ENCODE results near the gene LY6G5C.

DNA sequence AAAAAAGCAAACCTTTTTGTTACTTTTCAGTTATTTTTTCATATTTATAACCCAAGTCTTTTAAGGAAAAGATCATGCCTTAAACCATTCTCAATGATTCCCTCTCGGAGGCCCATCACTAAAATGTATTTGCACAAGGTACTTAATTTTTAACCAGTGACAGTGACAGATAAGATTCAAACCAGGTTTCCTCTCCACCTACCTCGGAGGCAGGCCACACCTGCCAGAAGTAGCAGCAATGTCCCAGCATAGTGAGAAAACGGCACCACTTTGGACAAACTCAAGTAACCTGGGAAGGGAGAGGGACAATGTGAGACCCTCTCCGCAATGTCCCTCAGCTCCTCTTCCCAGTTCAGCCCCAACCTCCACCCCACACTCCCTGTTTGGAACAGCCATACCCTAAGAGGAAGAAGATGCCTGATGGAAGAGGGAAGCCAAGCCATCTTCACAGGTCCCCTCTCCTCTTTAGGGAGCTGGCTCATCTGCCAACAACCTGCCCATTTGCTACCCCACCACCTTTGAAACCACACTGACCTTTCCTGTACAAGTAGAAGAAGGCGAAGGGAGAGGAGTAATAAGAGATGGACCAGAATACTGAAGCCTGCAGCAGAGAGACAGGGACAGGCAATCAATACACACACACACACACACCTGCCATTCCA is 20.0 kb upstream of the LY6G5C start:
- TF ChIP-seq, protein P1, sequence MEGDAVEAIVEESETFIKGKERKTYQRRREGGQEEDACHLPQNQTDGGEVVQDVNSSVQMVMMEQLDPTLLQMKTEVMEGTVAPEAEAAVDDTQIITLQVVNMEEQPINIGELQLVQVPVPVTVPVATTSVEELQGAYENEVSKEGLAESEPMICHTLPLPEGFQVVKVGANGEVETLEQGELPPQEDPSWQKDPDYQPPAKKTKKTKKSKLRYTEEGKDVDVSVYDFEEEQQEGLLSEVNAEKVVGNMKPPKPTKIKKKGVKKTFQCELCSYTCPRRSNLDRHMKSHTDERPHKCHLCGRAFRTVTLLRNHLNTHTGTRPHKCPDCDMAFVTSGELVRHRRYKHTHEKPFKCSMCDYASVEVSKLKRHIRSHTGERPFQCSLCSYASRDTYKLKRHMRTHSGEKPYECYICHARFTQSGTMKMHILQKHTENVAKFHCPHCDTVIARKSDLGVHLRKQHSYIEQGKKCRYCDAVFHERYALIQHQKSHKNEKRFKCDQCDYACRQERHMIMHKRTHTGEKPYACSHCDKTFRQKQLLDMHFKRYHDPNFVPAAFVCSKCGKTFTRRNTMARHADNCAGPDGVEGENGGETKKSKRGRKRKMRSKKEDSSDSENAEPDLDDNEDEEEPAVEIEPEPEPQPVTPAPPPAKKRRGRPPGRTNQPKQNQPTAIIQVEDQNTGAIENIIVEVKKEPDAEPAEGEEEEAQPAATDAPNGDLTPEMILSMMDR (IDR thresholded peaks at IDR 0.05), result no peak
- TF ChIP-seq ZFX (IDR thresholded peaks at IDR 0.05; ENCODE audit: borderline replicate concordance), result no peak
